T-helper 1 cell (primary cell): Measurements from ENCODE around the gene PER3.

Experiments
- DNase-seq, 5 donors: peaks; one replicate each; pipeline ENCODE4 v3.0.0-alpha.2; 2012 to 2020

Gene PER3

GRCh38 chr1:7839526-7839925 is 55.4 kb downstream of the PER3 start:
- DNase-seq: no peak

GRCh38 chr1:7842517-7842916 is 58.4 kb downstream of the PER3 start:
- no peak for DNase-seq

DNA sequence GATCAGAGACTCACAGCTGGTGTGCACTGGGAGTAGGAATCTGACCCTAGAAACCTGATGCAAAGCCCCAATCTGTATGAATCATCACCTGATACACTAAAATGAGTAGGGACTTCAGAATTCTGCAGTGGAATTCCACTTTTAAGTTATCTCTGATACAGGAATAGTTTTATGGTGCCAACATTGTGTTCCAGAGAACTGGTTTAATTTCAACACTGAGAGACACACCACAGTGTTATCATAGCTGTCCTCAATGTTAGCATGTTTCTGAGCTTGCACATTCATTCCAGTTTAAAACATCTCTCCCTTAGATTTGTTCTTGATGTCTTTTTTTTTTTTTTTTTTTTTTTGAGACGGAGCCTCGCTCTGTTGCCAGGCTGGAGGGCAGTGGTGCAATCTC is 61.7 kb downstream of the PER3 start:
- DNase-seq: no peak

DNA sequence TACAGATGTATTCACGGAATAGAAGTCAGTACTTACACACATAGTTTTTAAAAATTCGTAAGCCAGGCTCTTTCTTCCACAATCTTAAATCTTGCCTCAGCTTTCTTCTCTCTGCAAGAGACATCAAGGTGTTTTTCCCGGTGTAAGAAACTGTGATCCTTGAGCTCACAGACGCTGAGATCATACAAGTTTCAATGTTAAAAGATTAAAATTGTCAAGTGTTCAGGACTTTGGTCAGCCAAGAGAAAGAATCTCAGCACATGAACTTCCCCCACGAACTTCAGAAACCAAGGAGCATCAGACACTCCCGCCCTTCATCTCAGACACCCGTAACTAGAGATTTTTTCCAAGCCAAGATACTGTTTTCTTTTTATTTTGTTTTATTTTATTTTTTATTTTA is 62.6 kb downstream of the PER3 start:
- no peak for DNase-seq

- DNase-seq: no peak
Observed at GRCh38 chr1:7847599-7847998, 63.5 kb downstream of the PER3 start.

DNA sequence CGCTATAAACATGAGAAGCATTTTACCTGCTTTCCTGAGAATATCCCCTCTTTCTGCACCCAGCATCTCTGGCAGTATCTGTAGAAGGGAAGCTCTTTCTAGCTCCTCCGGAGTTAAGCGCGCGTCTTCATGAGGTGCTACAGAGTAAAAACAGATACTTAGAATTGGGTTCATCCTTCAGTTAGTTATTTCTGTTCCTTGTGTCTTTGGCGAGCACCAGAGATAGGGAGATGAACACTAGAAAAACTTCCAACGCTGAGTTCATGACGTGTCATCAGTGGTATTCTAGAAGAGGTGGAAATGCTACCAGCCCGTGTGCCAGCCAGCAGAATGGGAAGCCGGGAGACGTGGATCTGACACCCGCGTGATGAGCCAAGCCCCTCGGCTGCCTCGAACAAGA is 66.7 kb downstream of the PER3 start:
- no peak for DNase-seq

- no peak for DNase-seq
Observed at GRCh38 chr1:7852804-7853683, 69.0 kb downstream of the PER3 start, which contains the start of gene UTS2. TSS of gene UTS2 (minus strand) at chr1:7853065. CDS start at chr1:7853003, 62 bp downstream.

- DNase-seq: no peak
Observed at GRCh38 chr1:7853684-7854026, 69.6 kb downstream of the PER3 start.

- DNase-seq: no peak
Observed at GRCh38 chr1:7856345-7856744, 72.3 kb downstream of the PER3 start.

- no peak for DNase-seq
Observed at GRCh38 chr1:7857000-7857399, 72.9 kb downstream of the PER3 start.

- no peak for DNase-seq
Observed at GRCh38 chr1:7857985-7858384, 73.9 kb downstream of the PER3 start.

DNA sequence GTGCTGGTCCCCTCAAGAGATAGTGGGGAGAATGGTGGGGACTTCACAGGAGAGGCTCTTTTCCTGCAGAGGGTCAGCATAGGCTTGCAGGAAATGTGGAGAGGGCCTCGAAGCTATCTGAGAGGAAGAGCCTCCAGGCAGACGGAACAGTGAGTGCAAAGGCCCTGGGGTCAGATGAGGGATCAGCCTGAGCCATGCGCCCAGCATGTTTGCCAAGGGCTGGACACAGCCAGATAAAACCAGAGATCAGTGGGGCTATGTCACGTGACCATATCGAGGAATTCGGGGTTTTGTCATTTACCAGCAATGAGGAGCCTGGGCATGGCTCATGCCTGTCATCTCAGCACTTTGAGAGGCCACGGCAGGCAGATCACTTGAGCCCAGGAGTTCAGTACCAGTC is 75.3 kb downstream of the PER3 start:
- DNase-seq: no peak

- DNase-seq: no peak
Observed at GRCh38 chr1:7860130-7860529, 76.0 kb downstream of the PER3 start.

DNA sequence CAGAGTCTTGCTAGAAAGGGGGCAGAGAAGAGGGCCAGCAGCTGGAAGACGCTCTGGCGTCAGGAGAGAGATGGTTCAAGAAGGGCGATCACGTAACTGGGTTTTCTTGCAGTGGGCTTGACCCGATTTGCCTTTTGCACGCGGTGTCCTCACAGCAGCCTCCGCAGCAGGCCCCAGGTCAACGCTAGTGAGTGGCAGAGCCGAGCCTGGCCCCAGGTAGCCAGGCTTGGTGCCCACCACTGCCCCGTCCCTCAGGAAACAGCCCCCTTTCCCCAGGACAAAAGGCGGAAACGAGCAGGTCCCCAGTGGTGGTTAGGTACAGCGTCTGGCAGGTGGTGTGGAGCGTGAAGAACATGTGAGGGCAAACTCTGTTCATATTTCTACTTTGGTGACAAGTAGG is 77.4 kb downstream of the PER3 start:
- DNase-seq: no peak

GRCh38 chr1:7862211-7863060 is 78.3 kb downstream of the PER3 start:
- no peak for DNase-seq

- no peak for DNase-seq
Observed at GRCh38 chr1:7863756-7864328, 79.8 kb downstream of the PER3 start.

DNA sequence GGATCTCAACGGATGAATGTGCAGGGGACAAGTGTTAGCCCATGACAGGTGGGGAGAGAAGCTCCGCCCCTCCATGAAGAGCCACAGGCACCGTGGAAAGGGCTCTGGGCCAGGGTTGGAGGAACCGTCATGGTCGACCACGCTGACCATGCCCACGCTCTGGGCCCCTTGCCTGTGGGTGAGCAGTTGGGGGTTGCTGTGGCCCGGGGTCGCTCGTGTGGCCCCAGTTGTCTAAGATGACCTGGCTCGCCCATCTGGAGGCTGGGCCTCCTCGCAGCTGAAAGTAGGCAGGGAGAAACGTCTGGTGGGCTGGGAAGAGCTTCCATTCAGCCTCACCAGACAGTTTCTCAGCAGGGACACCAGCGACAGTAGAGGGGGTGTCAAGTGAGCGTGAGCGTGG is 81.9 kb downstream of the PER3 start:
- DNase-seq: no peak

DNA sequence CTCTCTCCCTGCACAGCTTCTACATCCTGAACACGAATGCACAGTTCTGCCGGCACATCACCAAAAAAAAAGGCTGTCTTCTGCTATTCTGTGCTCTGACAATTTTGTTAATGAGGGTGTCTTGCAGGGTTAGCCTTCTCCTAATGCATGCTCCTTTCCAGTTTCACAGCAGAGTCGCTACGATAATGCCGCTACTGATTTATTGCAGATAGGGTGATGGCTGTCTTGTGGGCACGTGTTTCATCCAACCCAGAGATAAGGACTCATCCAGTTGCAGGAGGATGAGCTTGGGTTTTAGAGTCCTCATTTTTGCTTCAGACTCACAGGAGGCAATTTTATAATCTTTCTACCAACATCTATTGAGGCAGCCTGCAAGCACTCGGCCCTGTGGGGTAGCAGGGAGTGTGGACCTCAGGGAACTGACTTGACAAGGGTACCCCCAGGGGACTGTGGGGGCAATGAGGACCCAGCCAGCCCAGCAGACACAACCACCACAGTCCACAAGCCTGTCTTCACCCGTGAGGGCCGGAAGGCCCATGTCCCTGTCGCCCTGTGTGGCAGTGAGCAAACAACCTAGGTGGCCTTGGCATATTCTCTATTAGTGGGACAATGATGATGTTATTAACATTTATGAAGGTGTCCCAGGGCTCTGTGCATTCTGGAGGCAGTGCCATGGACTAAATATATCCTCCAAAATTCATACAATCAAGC is 84.1 kb downstream of the PER3 start:
- no peak for DNase-seq

DNA sequence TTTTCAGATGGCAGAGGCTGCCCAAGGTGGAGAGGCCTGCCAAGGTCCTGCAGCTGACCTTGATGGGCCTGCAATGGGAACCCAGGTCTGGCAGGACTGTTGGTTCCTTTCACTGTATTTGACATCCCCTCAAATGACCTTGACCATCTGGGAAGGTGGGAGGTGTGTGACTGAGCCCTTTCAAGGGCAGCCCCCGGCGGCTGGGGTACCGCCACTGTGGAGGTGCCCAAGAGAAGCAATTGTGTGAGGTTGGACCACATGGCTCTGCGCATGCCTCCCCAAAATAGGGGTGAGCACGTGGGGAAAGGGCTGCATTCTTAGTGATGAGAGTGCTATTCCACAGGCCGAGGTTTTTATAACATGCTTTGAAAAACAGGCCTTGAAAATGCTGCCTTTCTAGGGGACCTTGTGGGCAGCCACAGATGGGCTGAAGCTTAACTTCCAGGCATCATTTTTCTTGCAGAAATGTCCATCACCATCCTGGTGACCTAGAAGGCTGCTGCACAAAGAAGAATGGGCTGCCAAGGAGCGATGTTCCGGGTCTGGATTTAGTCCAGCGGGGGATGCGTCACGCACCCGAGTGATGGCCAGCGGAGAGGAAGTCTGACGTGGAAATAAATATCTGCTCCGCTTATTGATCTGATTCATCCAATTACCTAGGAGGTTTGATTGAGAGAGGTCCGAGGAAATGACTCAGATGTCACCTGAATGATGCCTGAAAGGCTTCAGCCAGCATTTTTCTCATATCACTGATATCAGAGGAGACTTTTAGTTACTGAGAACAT is 85.2 kb downstream of the PER3 start:
- DNase-seq: no peak

- DNase-seq: no peak
Observed at GRCh38 chr1:7871136-7871535, 87.0 kb downstream of the PER3 start.

DNA sequence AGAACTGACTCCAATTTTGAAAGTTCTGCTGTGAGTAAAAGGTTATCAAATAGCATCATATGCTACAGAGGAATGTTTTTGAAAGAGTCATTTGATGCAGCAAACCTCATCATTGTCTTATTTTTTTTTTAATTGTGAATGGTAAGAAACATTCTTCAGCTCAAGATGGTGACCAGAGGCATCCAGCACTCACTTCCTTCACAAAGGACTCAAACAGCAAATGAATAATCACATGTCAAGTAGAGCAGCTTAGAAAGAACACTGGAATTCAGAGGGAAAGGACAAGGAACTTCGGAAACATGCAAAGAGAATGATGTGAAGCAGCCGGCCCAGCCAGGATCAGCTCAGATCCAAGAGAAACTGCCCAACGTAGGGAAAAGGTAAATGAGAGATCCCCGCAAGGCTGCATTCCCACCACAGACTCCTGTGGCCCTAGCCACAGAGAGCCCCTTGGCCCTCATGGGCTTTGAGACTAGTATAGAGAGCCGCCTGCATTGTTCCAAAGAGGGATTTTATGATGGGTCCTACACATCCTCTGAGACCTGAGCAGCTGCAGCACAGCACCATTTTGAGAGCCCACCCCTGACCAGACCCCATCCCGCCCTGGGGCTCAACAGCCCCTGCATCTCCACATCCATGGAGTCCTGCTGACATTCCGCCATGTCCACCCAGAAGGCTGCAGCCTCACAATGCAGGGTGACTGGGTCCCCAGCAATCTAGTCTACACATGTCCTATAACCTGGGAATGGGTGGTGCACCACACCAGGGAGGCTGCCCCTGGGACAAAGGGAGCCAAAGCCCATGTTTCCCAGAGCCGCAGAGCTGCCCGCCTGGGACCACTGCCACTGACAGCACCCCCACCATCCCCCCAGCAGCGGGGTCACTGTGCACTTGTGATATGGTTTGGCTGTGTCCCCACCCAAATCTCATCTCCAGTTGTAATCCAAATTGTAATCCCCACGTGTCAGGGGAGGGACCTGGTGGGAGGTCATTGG is 90.0 kb downstream of the PER3 start:
- no peak for DNase-seq
